ENCODE data around the gene CATSPERB.

Gene CATSPERB

DNA sequence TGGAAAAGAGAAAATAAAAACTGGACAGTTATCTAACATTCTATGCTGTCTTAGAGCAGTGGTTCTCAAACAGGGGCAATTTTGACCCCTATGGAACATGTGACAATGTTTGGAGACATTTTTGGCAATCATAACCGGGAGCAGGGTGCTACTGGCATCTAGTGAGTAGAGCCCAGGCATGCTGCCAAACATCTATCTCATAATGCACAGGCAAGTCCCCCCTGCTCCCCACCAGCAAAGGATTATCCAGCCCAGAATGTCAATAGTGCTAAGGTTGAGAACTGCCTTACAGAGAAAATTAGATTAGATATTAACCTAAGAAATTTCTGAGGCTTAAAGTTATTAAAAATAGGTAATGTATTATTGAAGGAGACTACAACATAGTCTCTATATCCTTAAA, 22.9 kb upstream of the CATSPERB start:
- no peaks in the 10 kb centered on the region for H3K4me1 ChIP-seq (ENCODE audit: insufficient read depth, low read length)
- DNase-seq = no peak
- TF ChIP-seq EZH2 (IDR thresholded peaks at IDR 0.05; ENCODE audit: borderline replicate concordance, low read depth, low read length, severe bottlenecking) (no peak), CTCF (IDR thresholded peaks at IDR 0.05; ENCODE audit: borderline replicate concordance, extremely low read depth, low read length, poor library complexity, severe bottlenecking) (no peak)
- ATAC-seq (ENCODE audit: insufficient read depth, low read depth) = no peak
- no peak overlapping the region for H3K4me3 ChIP-seq (ENCODE audit: low read depth in 1 of 2, low read length in 2 of 2)
- H3K4me2 ChIP-seq (ENCODE audit: insufficient read depth, low read length) = no peak overlapping the region
- H3K9ac ChIP-seq (ENCODE audit: low read depth, low read length) = no peak overlapping the region
- H3K79me2 ChIP-seq (ENCODE audit: insufficient read depth, low read length) = no peaks in the 10 kb centered on the region
- H3K36me3 ChIP-seq (ENCODE audit: insufficient read depth, low read length) = no peaks in the 10 kb centered on the region
- no peaks in the 10 kb centered on the region for H4K20me1 ChIP-seq (ENCODE audit: insufficient read depth, low read length)
- peaks cover 7% of the 10 kb centered on the region for H3K9me3 ChIP-seq (ENCODE audit: insufficient read depth, low read length, severe bottlenecking)
- H3K27ac ChIP-seq (ENCODE audit: low read length) = no peak overlapping the region
- H2AFZ ChIP-seq (ENCODE audit: low read depth, low read length) = no peak overlapping the region
- no peaks in the 10 kb centered on the region for H3K27me3 ChIP-seq (ENCODE audit: insufficient read depth, low read length, poor library complexity)

- Histone ChIP-seq H3K27me3 (ENCODE audit: insufficient read depth, low read length, poor library complexity) (no peaks in the 10 kb centered on the region), H3K4me1 (ENCODE audit: insufficient read depth, low read length) (no peaks in the 10 kb centered on the region), H3K36me3 (ENCODE audit: insufficient read depth, low read length) (no peaks in the 10 kb centered on the region), H3K9ac (ENCODE audit: low read depth, low read length) (no peak overlapping the region), H3K9me3 (ENCODE audit: insufficient read depth, low read length, severe bottlenecking) (peaks cover under 1% of the 10 kb centered on the region), H3K27ac (ENCODE audit: low read length) (no peak overlapping the region), H3K4me2 (ENCODE audit: insufficient read depth, low read length) (no peak overlapping the region), H3K4me3 (ENCODE audit: low read depth in 1 of 2, low read length in 2 of 2) (no peak overlapping the region), H4K20me1 (ENCODE audit: insufficient read depth, low read length) (no peaks in the 10 kb centered on the region), H3K79me2 (ENCODE audit: insufficient read depth, low read length) (no peaks in the 10 kb centered on the region), H2AFZ (ENCODE audit: low read depth, low read length) (no peak overlapping the region)
- ATAC-seq (ENCODE audit: insufficient read depth, low read depth) (no peak), DNase-seq (no peak)
- no peak for TF ChIP-seq CTCF (IDR thresholded peaks at IDR 0.05; ENCODE audit: borderline replicate concordance, extremely low read depth, low read length, poor library complexity, severe bottlenecking)
- TF ChIP-seq EZH2 (IDR thresholded peaks at IDR 0.05; ENCODE audit: borderline replicate concordance, low read depth, low read length, severe bottlenecking) = no peak
Observed at GRCh38 chr14:91754185-91754584, 22.3 kb upstream of the CATSPERB start.

GRCh38 chr14:91753501-91754128, 21.7 kb upstream of the CATSPERB start:
- no peak overlapping the region for H3K27ac ChIP-seq (ENCODE audit: low read length)
- H3K9ac ChIP-seq (ENCODE audit: low read depth, low read length) = no peak overlapping the region
- no peaks in the 10 kb centered on the region for H3K9me3 ChIP-seq (ENCODE audit: insufficient read depth, low read length, severe bottlenecking)
- no peak for ATAC-seq (ENCODE audit: insufficient read depth, low read depth)
- H3K27me3 ChIP-seq (ENCODE audit: insufficient read depth, low read length, poor library complexity) = no peaks in the 10 kb centered on the region
- no peaks in the 10 kb centered on the region for H4K20me1 ChIP-seq (ENCODE audit: insufficient read depth, low read length)
- H3K4me1 ChIP-seq (ENCODE audit: insufficient read depth, low read length) = no peaks in the 10 kb centered on the region
- no peak for DNase-seq
- TF ChIP-seq EZH2 (IDR thresholded peaks at IDR 0.05; ENCODE audit: borderline replicate concordance, low read depth, low read length, severe bottlenecking) = no peak
- no peak for TF ChIP-seq CTCF (IDR thresholded peaks at IDR 0.05; ENCODE audit: borderline replicate concordance, extremely low read depth, low read length, poor library complexity, severe bottlenecking)
- no peak overlapping the region for H3K4me3 ChIP-seq (ENCODE audit: low read depth in 1 of 2, low read length in 2 of 2)
- no peak overlapping the region for H3K4me2 ChIP-seq (ENCODE audit: insufficient read depth, low read length)
- H3K36me3 ChIP-seq (ENCODE audit: insufficient read depth, low read length) = no peaks in the 10 kb centered on the region
- H2AFZ ChIP-seq (ENCODE audit: low read depth, low read length) = no peak overlapping the region
- H3K79me2 ChIP-seq (ENCODE audit: insufficient read depth, low read length) = no peaks in the 10 kb centered on the region
